GM12891 (cell line): ENCODE results near the gene ARL5B.

Source experiments
- PAX5 ChIP-seq: IDR thresholded peaks from 2 replicates; pipeline ENCODE4 v1.6.1; 2011; ENCODE audit warnings: low read length, moderate library complexity, mild to moderate bottlenecking; ENCODE audit not compliant: insufficient read depth, severe bottlenecking
- POLR2A ChIP-seq: IDR thresholded peaks from 2 replicates; pipeline ENCODE4 v1.6.1; 2011; ENCODE audit warnings: low read depth, low read length, control low read depth
- POLR2AphosphoS5 ChIP-seq: IDR thresholded peaks from 2 replicates; pipeline ENCODE4 v1.6.1; 2011; ENCODE audit warnings: low read depth, low read length, control low read depth
- POU2F2 ChIP-seq: IDR thresholded peaks from 2 replicates; pipeline ENCODE4 v1.6.1; 2011; ENCODE audit warnings: low read depth, mild to moderate bottlenecking, control low read depth, low read length, moderate library complexity
- SPI1 ChIP-seq: IDR thresholded peaks from 2 replicates; pipeline ENCODE4 v1.6.1; 2011; ENCODE audit warnings: low read depth, low read length, control low read depth
- TAF1 ChIP-seq: IDR thresholded peaks from 2 replicates; pipeline ENCODE4 v1.6.1; 2011; ENCODE audit warnings: low read depth, low read length, control low read depth

DNA sequence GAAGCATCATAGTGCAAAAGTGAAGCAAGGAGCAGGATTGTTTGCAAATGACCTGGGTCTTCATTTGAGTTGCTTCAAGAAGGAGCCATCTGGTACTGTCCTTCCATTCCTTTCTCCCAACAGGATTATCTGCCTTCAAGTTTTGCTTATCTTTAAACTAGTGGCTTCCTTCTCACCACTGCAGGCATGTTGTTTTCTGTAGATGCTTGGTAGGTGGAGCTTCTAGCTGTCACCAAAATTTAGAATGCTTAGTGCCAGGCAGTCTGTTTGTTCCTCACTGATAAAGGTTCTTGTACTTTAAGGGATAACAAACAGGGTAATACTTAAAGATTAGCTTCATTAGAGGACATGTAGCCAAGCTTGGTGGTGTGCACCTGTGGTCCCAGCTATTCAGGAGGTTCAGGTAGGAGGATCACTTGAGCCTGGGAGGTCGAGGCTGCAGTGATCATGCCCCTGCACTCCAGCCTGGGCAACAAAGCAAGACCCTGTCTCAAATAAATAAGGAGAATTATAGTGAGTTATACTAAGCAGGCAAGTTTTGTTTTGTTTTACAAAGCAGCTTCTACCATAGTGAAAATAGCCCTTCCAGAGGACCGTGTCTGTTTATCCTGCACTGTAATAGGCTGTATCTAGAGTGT lies 5.7 kb downstream of the ARL5B start:
- TF ChIP-seq POLR2A (no peak), POLR2AphosphoS5 (no peak), POU2F2 (no peak), TAF1 (no peak), SPI1 (no peak), PAX5 (no peak)
